Heart left ventricle (tissue), 16 donors: ENCODE results near the gene ZBTB12. TPM values are rescaled to one million over a fixed set of nuclear protein-coding genes. Genes with fewer than 3 reads are reported as not detected.

Experiments used
- ATAC-seq, 4 donors: fragments of 200-7000 bp; cut with Tn5 transposase; one replicate each; pipeline ENCODE4 v1.9.1; 2020 to 2022; ENCODE audit warnings: moderate library complexity in 4 of 4, mild to moderate bottlenecking in 3 of 4, moderate number of reproducible peaks in 1 of 4
- DNase-seq, 5 donors: peaks; one replicate each; pipeline ENCODE4 v3.0.0-alpha.2; 2020
- H3K27ac ChIP-seq, 12 donors: fragments of 200-600 bp; sonication (generic) in 4 of 12; one replicate each; pipeline versions ENCODE4 v1.5.0 to v1.8.0; 2016 to 2022; ENCODE audit warnings: mild to moderate bottlenecking in 2 of 12
- H3K27me3 ChIP-seq, 9 donors: fragments of 200-600 bp; sonication (generic) in 2 of 9; one replicate each; pipeline versions ENCODE4 v1.5.1 to v1.8.0; 2016 to 2022; ENCODE audit warnings: mild to moderate bottlenecking in 3 of 9
- H3K36me3 ChIP-seq, 9 donors: fragments of 200-600 bp; sonication (generic) in 2 of 9; one replicate each; pipeline versions ENCODE4 v1.5.0 to v1.8.0; 2018 to 2022; ENCODE audit warnings: mild to moderate bottlenecking in 2 of 9
- H3K4me1 ChIP-seq, 12 donors: fragments of 200-600 bp; sonication (generic) in 4 of 12; one replicate each; pipeline versions ENCODE4 v1.5.0 to v1.8.0; 2016 to 2022; ENCODE audit warnings: mild to moderate bottlenecking in 3 of 12
- H3K4me3 ChIP-seq, 12 donors: fragments of 200-600 bp; sonication (generic) in 4 of 12; one replicate each; pipeline versions ENCODE4 v1.5.0 to v1.8.0; 2017 to 2022; ENCODE audit warnings: mild to moderate bottlenecking in 9 of 12, moderate library complexity in 4 of 12
- H3K9me3 ChIP-seq, 12 donors: fragments of 200-600 bp; sonication (generic) in 4 of 12; one replicate each; pipeline versions ENCODE4 v1.5.0 to v1.8.0; 2016 to 2022; ENCODE audit warnings: mild to moderate bottlenecking in 1 of 12
- POLR2A ChIP-seq, 2 donors: fragments of 450-650 bp; IDR thresholded peaks; one replicate each; pipeline ENCODE4 v1.6.1; 2017; ENCODE audit warnings: antibody characterized with exemption in 2 of 2, mild to moderate bottlenecking in 2 of 2, moderate library complexity in 2 of 2
- WGBS, 4 donors: extraction: QIAGEN DNeasy Blood & Tissue Kit in 2 of 4; methylation state at CpG; one replicate each; pipeline versions ENCODE4 v1.1.5 to v1.1.7; 2013 to 2018; 5-methylcytosine and 5-hydroxymethylcytosine counted together
- intact Hi-C, 10 donors: fragments of 100-400 bp; cut with DNase I; formaldehyde crosslinking; loops; one replicate each; pipeline versions ENCODE4 v1.11.1 to v1.14.2; 2022
- polyA plus RNA-seq, 2 donors: library from polyadenylated mRNA; stranded (reverse); fragments of 200-250 nt; gene quantifications; one replicate each; pipeline ENCODE4 v1.2.3, GENCODE V29; 2013
- total RNA-seq, 9 donors: library from RNA; depleted of rRNA in 2 of 9; stranded (reverse); fragments of >200 nt in 2 of 9; fragmentation: NEBNext Ultra II Directional in 3 of 9; extraction: Animal tissue kit (Norgen Biotek cat#: 25700) in 3 of 9; gene quantifications; one replicate each; pipeline versions ENCODE4 v1.1.0 to v1.2.4, GENCODE V29; 2016 to 2023
- TF ChIP-seq, protein P1 (sequence below), 12 donors: fragments of 200-600 bp; sonication (generic) in 4 of 12; IDR thresholded peaks; one replicate each; pipeline versions ENCODE4 v1.5.0 to v1.8.0; 2018 to 2022; ENCODE audit warnings: antibody characterized with exemption in 12 of 12, mild to moderate bottlenecking in 5 of 12
- donor health status: ischemic (EF 13 %, LVEDD 7.1; RV severe dilation, severe dysfunction).
- donor health status: healthy with polysubstance abuse.
- donor health status: DM: no; HTN: yes; CAD: no.
- donor health status: DM: no; HTN: no; CAD: no.
- donor health status: ischemic (EF 25% LVEDD 6.9; RV normal size, moderate dysfunction).
- donor health status: ischemic (EF 25% LVEDD 5.7; RV mildly dilated, moderate dysfunction).
- donor health status: healthy.
- donor health status: DM: yes; HTN: yes; CAD: no.
- donor health status: ischemic (EF 35%, LVEDD 5.7; RV mildly dilated, moderate dysfunction).
- donor health status: nonischemic (EF 11% LVEDD 7.7; RV severe dilation, severe dysfunction).
- donor health status: DM: yes; HTN: yes; CAD: no.
- donor health status: PGD.
- donor health status: ischemic (EF 29% LVEDD 5.4; RV normal size, mild dysfunction).
- donor health status: nonischemic (EF 23%, LVEDD 6.1; RV moderate dilation, normal function).

ZBTB12 gene
- total and polyA plus RNA-seq, 11 donors, result 0.99 to 4.3 (median 2.3) TPM

DNA sequence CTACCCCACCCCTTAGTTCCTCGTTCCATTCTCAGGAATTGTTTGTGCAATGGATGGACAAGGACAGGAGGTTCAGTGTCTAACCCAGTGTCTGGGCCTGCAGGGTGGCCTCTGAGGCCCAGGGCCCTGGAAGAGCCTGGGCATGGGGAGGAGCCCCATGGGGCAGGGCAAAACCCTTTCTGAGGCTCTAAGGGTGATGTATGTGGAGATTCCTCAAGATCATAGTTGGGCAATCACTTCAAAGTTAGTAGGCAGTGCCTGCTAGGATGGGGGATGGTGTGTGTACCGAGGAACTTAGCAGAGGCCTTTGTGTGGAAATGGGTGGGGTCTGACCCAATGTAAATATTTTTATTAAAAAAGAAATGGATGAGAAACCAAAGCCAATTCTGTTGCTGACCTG, 18.9 kb upstream of the ZBTB12 start:
- Histone ChIP-seq H3K27ac (no peak overlapping the region), H3K36me3 (no peaks in the 10 kb centered on the region), H3K4me1 (no peaks in the 10 kb centered on the region), H3K4me3 (no peak overlapping the region), H3K9me3 (no peaks in the 10 kb centered on the region), H3K27me3 (no peaks in the 10 kb centered on the region)
- TF ChIP-seq POLR2A (IDR thresholded peaks at IDR 0.05), result no peak
- TF ChIP-seq, protein P1, sequence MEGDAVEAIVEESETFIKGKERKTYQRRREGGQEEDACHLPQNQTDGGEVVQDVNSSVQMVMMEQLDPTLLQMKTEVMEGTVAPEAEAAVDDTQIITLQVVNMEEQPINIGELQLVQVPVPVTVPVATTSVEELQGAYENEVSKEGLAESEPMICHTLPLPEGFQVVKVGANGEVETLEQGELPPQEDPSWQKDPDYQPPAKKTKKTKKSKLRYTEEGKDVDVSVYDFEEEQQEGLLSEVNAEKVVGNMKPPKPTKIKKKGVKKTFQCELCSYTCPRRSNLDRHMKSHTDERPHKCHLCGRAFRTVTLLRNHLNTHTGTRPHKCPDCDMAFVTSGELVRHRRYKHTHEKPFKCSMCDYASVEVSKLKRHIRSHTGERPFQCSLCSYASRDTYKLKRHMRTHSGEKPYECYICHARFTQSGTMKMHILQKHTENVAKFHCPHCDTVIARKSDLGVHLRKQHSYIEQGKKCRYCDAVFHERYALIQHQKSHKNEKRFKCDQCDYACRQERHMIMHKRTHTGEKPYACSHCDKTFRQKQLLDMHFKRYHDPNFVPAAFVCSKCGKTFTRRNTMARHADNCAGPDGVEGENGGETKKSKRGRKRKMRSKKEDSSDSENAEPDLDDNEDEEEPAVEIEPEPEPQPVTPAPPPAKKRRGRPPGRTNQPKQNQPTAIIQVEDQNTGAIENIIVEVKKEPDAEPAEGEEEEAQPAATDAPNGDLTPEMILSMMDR (IDR thresholded peaks at IDR 0.05), result no peak
- DNase-seq (no peak), ATAC-seq (peak in 1 of 4 donors; percentile 39)
- intact Hi-C loops, result no loop called here
- WGBS, 4 donors, result 77 to 89% (median 81%) methylated on average over 2 of the region's 2 CpGs

- no peak for TF ChIP-seq POLR2A (IDR thresholded peaks at IDR 0.05)
- TF ChIP-seq, protein P1 (IDR thresholded peaks at IDR 0.05), result no peak
- DNase-seq (no peak), ATAC-seq (no peak)
- Histone ChIP-seq H3K4me1 (no peaks in the 10 kb centered on the region), H3K36me3 (no peaks in the 10 kb centered on the region), H3K9me3 (no peaks in the 10 kb centered on the region), H3K27me3 (no peaks in the 10 kb centered on the region), H3K4me3 (no peak overlapping the region), H3K27ac (no peak overlapping the region)
- WGBS, 4 donors, result 75 to 81% (median 79%) methylated on average over 6 of the region's 6 CpGs
- intact Hi-C loops, result no loop called here
Measured at GRCh38 chr6:31919624-31920303, 17.9 kb upstream of the ZBTB12 start.

GRCh38 chr6:31918069-31918720, 16.3 kb upstream of the ZBTB12 start:
- no peaks in the 10 kb centered on the region for H3K9me3 ChIP-seq
- H3K27me3 ChIP-seq, result no peaks in the 10 kb centered on the region
- ATAC-seq, result no peak
- intact Hi-C loops, result no loop called here
- H3K4me1 ChIP-seq, result no peaks in the 10 kb centered on the region
- no peak overlapping the region for H3K4me3 ChIP-seq
- no peak for DNase-seq
- H3K36me3 ChIP-seq, result no peaks in the 10 kb centered on the region
- TF ChIP-seq, protein P1 (IDR thresholded peaks at IDR 0.05), result no peak
- TF ChIP-seq POLR2A (IDR thresholded peaks at IDR 0.05), result no peak
- WGBS, 4 donors, result 75 to 88% (median 84%) methylated on average over 8 of the region's 8 CpGs
- no peak overlapping the region for H3K27ac ChIP-seq

DNA sequence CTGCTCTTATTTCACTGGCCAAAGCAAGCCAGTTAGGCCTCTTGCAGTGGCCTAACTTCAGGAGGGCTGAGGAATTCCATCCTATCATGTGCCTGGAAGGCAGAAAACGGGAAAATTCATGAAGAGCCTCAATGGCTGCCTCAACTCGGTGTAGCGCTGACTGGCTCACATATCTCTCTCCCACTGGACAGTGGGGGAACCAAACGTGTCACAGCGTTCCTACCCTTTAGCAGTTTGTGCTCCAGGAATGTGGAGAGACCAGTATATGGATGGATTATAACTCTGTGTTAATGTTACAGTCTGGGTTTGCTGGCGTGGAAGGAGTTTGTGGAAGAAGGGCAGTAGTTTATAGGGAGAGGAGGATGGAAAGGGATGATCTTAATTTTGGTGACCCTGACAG, 13.9 kb upstream of the ZBTB12 start:
- no peak for ATAC-seq
- TF ChIP-seq POLR2A (IDR thresholded peaks at IDR 0.05), result no peak
- TF ChIP-seq, protein P1 (IDR thresholded peaks at IDR 0.05), result no peak
- H3K27ac ChIP-seq, result no peak overlapping the region
- H3K9me3 ChIP-seq, result no peaks in the 10 kb centered on the region
- H3K36me3 ChIP-seq, result no peaks in the 10 kb centered on the region
- no peaks in the 10 kb centered on the region for H3K27me3 ChIP-seq
- DNase-seq, result no peak
- no peak overlapping the region for H3K4me3 ChIP-seq
- intact Hi-C loops, result no loop called here
- 79 to 83% (median 81%) methylated on average over 6 of the region's 6 CpGs for WGBS, 4 donors
- peaks cover 0 to 6% (median 0%) of the 10 kb centered on the region in 12 donors for H3K4me1 ChIP-seq
